ENCODE measurements around the gene HOXD9.

The HOXD9 gene

GRCh38 chr2:176128172-176128981 is 5.9 kb downstream of the HOXD9 start:
- H3K9me3 ChIP-seq (ENCODE audit: control insufficient read depth, insufficient read depth, low read length): no peaks in the 10 kb centered on the region

GRCh38 chr2:176128982-176129796 is 6.7 kb downstream of the HOXD9 start, which contains the start of gene HOXD8:
Gene HOXD8, plus strand, starts transcription at chr2:176129705. Its CDS starts 662 bp downstream, at chr2:176130367.
- H3K36me3 ChIP-seq (ENCODE audit: insufficient read depth, low read length): no peaks in the 10 kb centered on the region
- peak within 1 kb of the TSS; percentile 32; the same call in 1 of the 2 replicates for H3K9ac ChIP-seq (ENCODE audit: low read depth, low read length)
- H3K9me3 ChIP-seq (ENCODE audit: control insufficient read depth, insufficient read depth, low read length): no peaks in the 10 kb centered on the region
- 0 out of 2 replicates have a peak, but pooled peaks cover 3% of the 10 kb centered on the region for H3K4me1 ChIP-seq (ENCODE audit: insufficient read depth, low read length)

More at GRCh38 chr2:176128172-176128981, 5.9 kb downstream of the HOXD9 start:
- Histone ChIP-seq H3K9ac (ENCODE audit: low read depth, low read length) (peak overlapping the region; percentile 32; the same call in 1 of the 2 replicates), H3K36me3 (ENCODE audit: insufficient read depth, low read length) (no peaks in the 10 kb centered on the region), H3K4me1 (ENCODE audit: insufficient read depth, low read length) (0 out of 2 replicates have a peak, but pooled peaks cover 3% of the 10 kb centered on the region)

GRCh38 chr2:176129813-176130146 is 7.3 kb downstream of the HOXD9 start:
- peak overlapping the region; percentile 28; the same call in 1 of the 2 replicates for H3K9ac ChIP-seq (ENCODE audit: low read depth, low read length)
- H3K9me3 ChIP-seq (ENCODE audit: control insufficient read depth, insufficient read depth, low read length): no peaks in the 10 kb centered on the region
- H3K4me1 ChIP-seq (ENCODE audit: insufficient read depth, low read length): 0 out of 2 replicates have a peak, but pooled peaks cover 3% of the 10 kb centered on the region
- H3K36me3 ChIP-seq (ENCODE audit: insufficient read depth, low read length): no peaks in the 10 kb centered on the region

- Histone ChIP-seq H3K9ac (ENCODE audit: low read depth, low read length) (peak overlapping the region; percentile 28; the same call in 1 of the 2 replicates), H3K4me1 (ENCODE audit: insufficient read depth, low read length) (0 out of 2 replicates have a peak, but pooled peaks cover 3% of the 10 kb centered on the region), H3K9me3 (ENCODE audit: control insufficient read depth, insufficient read depth, low read length) (no peaks in the 10 kb centered on the region; the same call in 1 of the 2 replicates), H3K36me3 (ENCODE audit: insufficient read depth, low read length) (no peaks in the 10 kb centered on the region)
These were observed 7.8 kb downstream of the HOXD9 start for GRCh38 chr2:176130147-176130956.

- Histone ChIP-seq H3K36me3 (ENCODE audit: insufficient read depth, low read length) (no peaks in the 10 kb centered on the region), H3K9ac (ENCODE audit: low read depth, low read length) (no peak overlapping the region; the same call in 1 of the 2 replicates)
These were observed 8.7 kb downstream of the HOXD9 start for GRCh38 chr2:176130957-176131847.

GRCh38 chr2:176131848-176132158 is 9.3 kb downstream of the HOXD9 start:
- Histone ChIP-seq H3K9ac (ENCODE audit: low read depth, low read length) (no peak overlapping the region), H3K4me1 (ENCODE audit: insufficient read depth, low read length) (0 out of 2 replicates have a peak, but pooled peaks cover 3% of the 10 kb centered on the region), H3K36me3 (ENCODE audit: insufficient read depth, low read length) (no peaks in the 10 kb centered on the region), H3K9me3 (ENCODE audit: control insufficient read depth, insufficient read depth, low read length) (no peaks in the 10 kb centered on the region; the same call in 1 of the 2 replicates)

More at GRCh38 chr2:176130957-176131847, 8.7 kb downstream of the HOXD9 start:
- Histone ChIP-seq H3K4me1 (ENCODE audit: insufficient read depth, low read length) (0 out of 2 replicates have a peak, but pooled peaks cover 3% of the 10 kb centered on the region), H3K9me3 (ENCODE audit: control insufficient read depth, insufficient read depth, low read length) (no peaks in the 10 kb centered on the region; the same call in 1 of the 2 replicates)

- no peaks in the 10 kb centered on the region for H3K36me3 ChIP-seq (ENCODE audit: insufficient read depth, low read length)
- no peak overlapping the region for H3K9ac ChIP-seq (ENCODE audit: low read depth, low read length)
- 0 out of 2 replicates have a peak, but pooled peaks cover 3% of the 10 kb centered on the region for H3K4me1 ChIP-seq (ENCODE audit: insufficient read depth, low read length)
- no peaks in the 10 kb centered on the region; the same call in 1 of the 2 replicates for H3K9me3 ChIP-seq (ENCODE audit: control insufficient read depth, insufficient read depth, low read length)
These were observed 10.0 kb downstream of the HOXD9 start for GRCh38 chr2:176132205-176133171.

- Histone ChIP-seq H3K36me3 (ENCODE audit: insufficient read depth, low read length) (no peaks in the 10 kb centered on the region), H3K9me3 (ENCODE audit: control insufficient read depth, insufficient read depth, low read length) (no peaks in the 10 kb centered on the region; the same call in 1 of the 2 replicates), H3K9ac (ENCODE audit: low read depth, low read length) (no peak overlapping the region)
These were observed 10.9 kb downstream of the HOXD9 start for GRCh38 chr2:176133389-176133788.

GRCh38 chr2:176134035-176134434 is 11.5 kb downstream of the HOXD9 start:
- Histone ChIP-seq H3K36me3 (ENCODE audit: insufficient read depth, low read length) (no peaks in the 10 kb centered on the region), H3K9me3 (ENCODE audit: control insufficient read depth, insufficient read depth, low read length) (no peaks in the 10 kb centered on the region; the same call in 1 of the 2 replicates), H3K9ac (ENCODE audit: low read depth, low read length) (no peak overlapping the region), H3K4me1 (ENCODE audit: insufficient read depth, low read length) (0 out of 2 replicates have a peak, but pooled peaks cover 3% of the 10 kb centered on the region)

More at GRCh38 chr2:176133389-176133788, 10.9 kb downstream of the HOXD9 start:
- 0 out of 2 replicates have a peak, but pooled peaks cover 3% of the 10 kb centered on the region for H3K4me1 ChIP-seq (ENCODE audit: insufficient read depth, low read length)

GRCh38 chr2:176135035-176135440 is 12.5 kb downstream of the HOXD9 start:
- Histone ChIP-seq H3K9me3 (ENCODE audit: control insufficient read depth, insufficient read depth, low read length) (no peaks in the 10 kb centered on the region; the same call in 1 of the 2 replicates), H3K9ac (ENCODE audit: low read depth, low read length) (no peak overlapping the region), H3K4me1 (ENCODE audit: insufficient read depth, low read length) (0 out of 2 replicates have a peak, but pooled peaks cover 3% of the 10 kb centered on the region), H3K36me3 (ENCODE audit: insufficient read depth, low read length) (no peaks in the 10 kb centered on the region)

GRCh38 chr2:176136374-176137251 is 14.1 kb downstream of the HOXD9 start:
- 0 out of 2 replicates have a peak, but pooled peaks cover 3% of the 10 kb centered on the region for H3K4me1 ChIP-seq (ENCODE audit: insufficient read depth, low read length)
- H3K36me3 ChIP-seq (ENCODE audit: insufficient read depth, low read length): no peaks in the 10 kb centered on the region
- peak overlapping the region; percentile 66 for H3K9ac ChIP-seq (ENCODE audit: low read depth, low read length)
- no peaks in the 10 kb centered on the region; the same call in 1 of the 2 replicates for H3K9me3 ChIP-seq (ENCODE audit: control insufficient read depth, insufficient read depth, low read length)
